GM11168 (cell line): Measurements from ENCODE around the gene CPAMD8.

ENCODE experiments used
- in situ Hi-C: fragments of 300-500 bp; cut with MboI; formaldehyde crosslinking; loops from one replicate; pipeline ENCODE4 v1.12.0; 2022; ENCODE audit warnings: low sequenced_read_pairs; ENCODE audit not compliant: unreplicated experiment

Gene CPAMD8

GRCh38 chr19:16856091-16856490 is 170.5 kb downstream of the CPAMD8 start:
- in situ Hi-C loops: no loop called here

- in situ Hi-C loops: no loop called here
These were observed 173.5 kb downstream of the CPAMD8 start for GRCh38 chr19:16853066-16853465.

- in situ Hi-C loops: no loop called here
These were observed 175.4 kb downstream of the CPAMD8 start for GRCh38 chr19:16851031-16851712.

- in situ Hi-C loops: no loop called here
These were observed 176.5 kb downstream of the CPAMD8 start for GRCh38 chr19:16850133-16850532.

- in situ Hi-C loops: loop anchor here (5.0 kb wide), 1 partner anchor 48 kb away; no protein-coding TSS in a partner anchor
These were observed 177.4 kb downstream of the CPAMD8 start for GRCh38 chr19:16849168-16849567.

GRCh38 chr19:16847430-16847829 is 179.2 kb downstream of the CPAMD8 start:
- in situ Hi-C loops: loop anchor here (5.0 kb wide), 1 partner anchor 50 kb away; no protein-coding TSS in a partner anchor

- in situ Hi-C loops: loop anchor here (5.0 kb wide), 1 partner anchor 50 kb away; no protein-coding TSS in a partner anchor
These were observed 179.7 kb downstream of the CPAMD8 start for GRCh38 chr19:16846901-16847300.
